Tibial nerve (tissue), 4 donors: ENCODE data around the gene MARCO.

Experiments
- EP300 ChIP-seq, 2 donors: sonication (generic); formaldehyde crosslinking; IDR thresholded peaks; one replicate each; pipeline ENCODE4 v1.6.1; 2017; ENCODE audit warnings: antibody characterized with exemption in 2 of 2, mild to moderate bottlenecking in 1 of 2
- TF ChIP-seq, protein P1 (sequence below), 5 experiments: fragments of 200-600 bp in 3 of 5; fragments of 450-650 bp in 2 of 5; sonication (generic) in 3 of 5; IDR thresholded peaks; one replicate each; pipeline ENCODE4 v1.5.1; 2016 to 2019; ENCODE audit warnings: antibody characterized with exemption in 5 of 5, mild to moderate bottlenecking in 3 of 5, moderate library complexity in 2 of 5

DNA sequence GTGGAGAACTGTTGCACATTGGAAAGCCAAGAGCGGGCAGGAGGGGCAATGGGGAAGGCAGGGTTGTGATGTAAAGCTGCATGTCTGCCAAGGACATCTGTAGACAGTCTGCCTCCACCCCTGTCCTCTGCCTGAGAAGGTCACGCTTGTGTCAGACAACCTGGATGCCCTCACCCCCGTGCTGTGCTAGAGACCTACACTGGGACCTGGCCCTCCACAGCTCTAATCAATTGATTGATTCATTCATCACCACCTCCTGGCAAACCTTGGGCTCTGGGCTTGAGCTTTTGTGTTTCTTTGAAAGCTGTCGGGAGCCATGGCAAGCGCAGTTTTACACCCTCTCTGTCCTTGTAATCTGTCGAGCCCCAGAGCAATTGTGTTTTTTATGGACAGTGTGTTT is 41.1 kb downstream of the MARCO start:
- no peak for TF ChIP-seq EP300 (IDR thresholded peaks at IDR 0.05)
- TF ChIP-seq, protein P1, sequence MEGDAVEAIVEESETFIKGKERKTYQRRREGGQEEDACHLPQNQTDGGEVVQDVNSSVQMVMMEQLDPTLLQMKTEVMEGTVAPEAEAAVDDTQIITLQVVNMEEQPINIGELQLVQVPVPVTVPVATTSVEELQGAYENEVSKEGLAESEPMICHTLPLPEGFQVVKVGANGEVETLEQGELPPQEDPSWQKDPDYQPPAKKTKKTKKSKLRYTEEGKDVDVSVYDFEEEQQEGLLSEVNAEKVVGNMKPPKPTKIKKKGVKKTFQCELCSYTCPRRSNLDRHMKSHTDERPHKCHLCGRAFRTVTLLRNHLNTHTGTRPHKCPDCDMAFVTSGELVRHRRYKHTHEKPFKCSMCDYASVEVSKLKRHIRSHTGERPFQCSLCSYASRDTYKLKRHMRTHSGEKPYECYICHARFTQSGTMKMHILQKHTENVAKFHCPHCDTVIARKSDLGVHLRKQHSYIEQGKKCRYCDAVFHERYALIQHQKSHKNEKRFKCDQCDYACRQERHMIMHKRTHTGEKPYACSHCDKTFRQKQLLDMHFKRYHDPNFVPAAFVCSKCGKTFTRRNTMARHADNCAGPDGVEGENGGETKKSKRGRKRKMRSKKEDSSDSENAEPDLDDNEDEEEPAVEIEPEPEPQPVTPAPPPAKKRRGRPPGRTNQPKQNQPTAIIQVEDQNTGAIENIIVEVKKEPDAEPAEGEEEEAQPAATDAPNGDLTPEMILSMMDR (IDR thresholded peaks at IDR 0.05), result no peak
